NCI-H2081 treated with DMSO at 0.1 percent for 48 hours (cell line): ENCODE results near the gene HMGN5.

Experiments
- DNase-seq: peaks from one replicate; lab custom pipeline; 2025; lab: John Stamatoyannopoulos, UW

The HMGN5 gene

DNA sequence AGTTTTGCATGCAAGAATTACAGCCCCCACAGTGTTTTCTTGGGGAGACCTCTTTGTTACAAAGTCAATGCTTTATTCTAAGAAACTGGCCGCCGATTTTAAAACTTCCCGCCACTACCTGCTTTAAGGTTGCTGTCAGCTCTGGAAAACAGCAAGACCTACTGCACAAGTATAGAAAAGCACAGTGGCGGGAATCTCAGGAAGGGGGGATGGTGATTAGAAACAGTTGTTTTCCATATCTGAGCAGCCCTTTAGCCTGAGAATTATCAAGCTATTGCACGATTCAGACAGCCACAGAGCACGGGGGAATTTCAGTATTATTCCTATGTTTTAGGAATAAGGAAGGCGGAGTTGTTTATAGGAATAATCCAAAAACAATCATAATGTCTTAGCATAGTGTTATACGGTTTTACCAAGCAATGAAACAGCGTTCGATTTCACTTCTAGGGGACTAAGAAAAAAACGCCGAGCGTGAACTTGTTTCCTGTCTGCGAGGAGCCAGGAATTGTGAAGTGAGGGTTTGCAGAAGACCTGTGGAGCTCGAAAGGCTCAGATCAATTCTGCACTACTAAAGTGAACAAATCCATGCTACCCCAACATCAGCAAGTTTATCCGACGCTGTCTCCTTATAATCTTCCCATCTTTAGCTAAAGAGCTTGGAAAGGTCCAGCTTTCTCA lies 81.3 kb downstream of the HMGN5 start:
- DNase-seq = no peak

DNA sequence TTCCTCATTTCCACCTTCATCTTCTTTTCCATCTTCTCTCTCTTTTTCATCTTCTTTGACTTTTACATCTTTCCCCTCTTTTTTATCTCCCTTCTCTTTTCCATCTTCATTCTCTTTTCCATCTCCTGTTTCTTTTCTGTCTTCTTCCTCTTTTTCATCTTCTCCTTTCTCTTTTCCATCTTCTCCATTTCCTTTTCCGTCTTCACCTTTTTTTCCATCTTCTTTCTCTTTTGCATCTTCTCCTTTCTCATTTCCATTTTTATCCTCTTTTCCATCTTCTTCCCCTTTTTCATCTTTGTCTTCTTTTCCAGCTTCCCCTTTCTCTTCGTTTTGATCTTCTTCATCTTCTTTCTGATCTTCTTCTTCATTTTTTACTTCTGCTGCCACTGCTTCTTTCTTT lies 87.0 kb downstream of the HMGN5 start:
- no peak for DNase-seq

GRCh38 chrX:81110286-81110685 lies 91.4 kb downstream of the HMGN5 start:
- no peak for DNase-seq

DNA sequence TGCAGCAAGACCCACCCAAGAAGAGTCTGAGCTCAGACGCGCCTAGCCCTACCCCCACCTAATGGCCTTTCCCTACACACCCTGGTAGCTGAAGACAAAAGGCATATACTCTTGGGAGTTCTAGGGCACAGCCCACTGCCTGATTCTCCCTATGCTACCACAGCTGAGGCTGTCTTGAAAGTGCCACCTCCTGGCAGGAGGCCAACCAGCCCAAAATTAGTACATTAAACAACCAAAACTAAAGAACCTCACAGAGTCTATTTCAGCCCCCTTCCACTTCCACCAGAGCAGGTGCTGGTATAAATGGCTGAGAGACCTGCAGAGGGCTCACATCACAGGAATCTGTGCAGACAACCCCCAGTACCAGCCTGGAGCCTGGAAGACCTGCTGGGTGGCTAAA lies 119.1 kb downstream of the HMGN5 start:
- no peak for DNase-seq
